Stimulated activated CD4-positive, alpha-beta T cell treated with anti-CD3 and anti-CD28 coated beads, Interleukin-12 subunit alpha, Interleukin-12 subunit beta, amount 100 ng/mL, for 48 hours (primary cell): ENCODE measurements around the gene FHAD1.
"Not testable (repeated sequence)": the region's sequence is repeated elsewhere in the genome, so short reads cannot be mapped to it uniquely, and the experiment has no call there.

Experiments used
- DNase-seq, 3 donors: peaks; one replicate each; pipeline ENCODE4 v3.0.0-alpha.2; 2020; ENCODE audit warnings: low read depth in 2 of 3, low spot score in 1 of 3

Gene FHAD1

DNA sequence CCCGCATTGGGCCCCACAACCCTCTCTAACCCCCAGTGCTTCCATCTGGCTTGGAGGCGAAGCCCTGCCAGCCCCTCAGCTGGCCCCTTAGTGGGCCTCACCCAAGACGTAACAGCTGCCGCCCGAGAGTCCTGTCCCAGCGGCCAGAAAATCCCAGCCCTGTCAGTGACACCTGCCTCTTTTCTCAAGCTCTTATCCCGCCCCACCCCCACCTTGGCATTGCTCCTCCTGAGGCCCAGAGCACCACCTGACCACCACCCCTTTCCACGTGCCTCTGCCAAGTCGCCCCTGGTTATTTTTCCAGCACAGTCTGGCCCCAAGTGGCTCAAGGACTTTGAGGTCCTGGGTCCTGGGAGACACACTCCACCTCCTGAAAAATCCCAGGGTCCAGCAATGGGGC is 185.3 kb downstream of the FHAD1 start:
- DNase-seq: no peak

DNA sequence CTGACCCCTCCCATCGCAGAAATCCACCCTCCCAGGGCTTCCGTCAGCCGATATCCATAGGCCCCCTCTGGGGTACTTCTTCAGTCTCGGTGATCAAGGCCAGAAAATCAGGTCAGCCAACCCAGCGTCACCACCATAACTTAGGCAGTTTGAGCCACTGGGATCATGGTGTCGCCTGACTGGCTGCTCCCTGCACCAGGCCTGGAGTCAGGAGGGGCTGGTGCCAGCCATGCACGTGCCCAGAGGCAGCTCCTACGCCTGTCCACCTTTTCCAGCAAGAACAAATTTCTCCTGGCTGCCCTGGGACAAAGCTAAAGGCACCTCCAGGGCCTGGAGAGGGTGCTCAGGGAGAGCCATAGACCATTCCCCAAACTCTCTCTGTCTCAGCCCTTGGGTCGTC is 186.4 kb downstream of the FHAD1 start:
- DNase-seq: no peak

DNA sequence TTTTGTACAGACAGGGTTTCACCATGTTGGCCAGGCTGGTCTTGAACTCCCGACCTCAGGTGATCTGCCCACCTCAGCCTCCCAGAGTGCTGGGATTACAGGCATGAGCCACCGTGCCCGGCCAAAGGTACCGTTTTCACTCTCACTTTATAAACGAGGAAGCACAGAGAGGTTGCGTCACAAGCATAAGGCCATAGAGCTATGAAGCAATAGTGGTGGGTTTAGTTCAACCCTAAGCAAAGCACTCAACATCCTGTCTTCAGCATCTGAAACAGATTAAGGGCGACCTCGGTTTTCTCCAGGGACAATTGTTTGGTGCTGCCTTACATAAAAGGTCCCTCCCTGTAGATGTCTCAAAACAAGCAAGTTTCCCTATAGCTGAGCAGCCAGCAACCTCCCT is 187.7 kb downstream of the FHAD1 start:
- not testable (repeated sequence) for DNase-seq

DNA sequence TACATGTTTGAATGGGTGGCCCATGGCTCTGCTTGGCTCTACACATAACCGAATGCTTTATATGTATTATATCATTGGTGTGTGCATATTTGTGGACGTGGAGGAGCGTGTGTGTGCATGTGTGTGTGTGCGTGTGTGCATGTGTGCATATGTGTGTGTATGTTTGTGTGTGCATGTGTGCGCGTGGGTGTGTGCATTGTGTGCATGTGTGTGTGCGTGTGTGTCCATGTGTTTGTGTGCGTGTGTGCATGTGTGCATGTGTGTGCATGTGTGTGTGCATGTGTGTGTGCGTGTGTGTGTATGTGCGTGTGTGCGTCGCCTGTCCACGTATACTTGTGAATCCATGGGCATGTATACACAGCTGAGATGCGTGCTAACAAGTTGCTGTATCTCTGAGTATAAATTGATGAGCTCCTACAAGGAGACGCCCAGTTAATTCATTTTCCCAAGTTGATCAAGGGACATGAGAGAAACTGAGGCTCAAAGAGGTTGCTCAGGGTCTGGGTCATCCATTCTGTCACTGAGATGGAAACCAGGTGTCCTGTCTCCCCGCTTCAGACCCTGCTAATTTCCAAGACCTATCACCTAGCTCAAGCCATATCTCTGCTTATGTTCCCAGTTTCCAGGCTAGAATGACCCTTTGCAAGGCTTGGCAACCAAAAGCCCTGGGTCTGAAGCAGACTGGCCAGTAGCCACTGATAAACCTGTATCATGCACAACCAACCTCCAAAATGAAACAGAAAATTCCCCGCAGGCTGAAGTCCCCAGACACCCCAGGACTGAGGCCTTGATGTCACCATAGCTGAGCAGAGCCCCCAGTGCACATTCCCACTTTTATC is 188.4 kb downstream of the FHAD1 start:
- no peak for DNase-seq

GRCh38 chr1:15436881-15437442 is 189.9 kb downstream of the FHAD1 start:
- DNase-seq: no peak

- no peak for DNase-seq
Measured at GRCh38 chr1:15439325-15439724, 192.3 kb downstream of the FHAD1 start.

DNA sequence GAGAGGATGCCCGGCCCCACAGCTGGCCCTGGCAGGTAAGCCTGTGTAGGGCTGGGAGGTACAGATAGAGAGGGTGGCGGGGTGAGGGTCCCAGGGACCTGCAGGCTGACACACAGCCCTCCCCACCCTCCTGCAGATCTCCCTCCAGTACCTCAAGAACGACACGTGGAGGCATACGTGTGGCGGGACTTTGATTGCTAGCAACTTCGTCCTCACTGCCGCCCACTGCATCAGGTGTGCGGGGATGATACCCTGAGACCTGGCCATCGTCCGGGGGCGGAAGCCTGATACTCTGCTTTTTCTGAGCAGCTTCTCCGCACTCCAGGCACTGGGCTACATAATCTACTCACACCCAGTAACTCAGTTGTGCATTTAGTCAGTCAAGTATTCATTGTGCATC is 193.3 kb downstream of the FHAD1 start:
- DNase-seq: no peak

- no peak for DNase-seq
Measured at GRCh38 chr1:15441247-15441646, 194.2 kb downstream of the FHAD1 start.

DNA sequence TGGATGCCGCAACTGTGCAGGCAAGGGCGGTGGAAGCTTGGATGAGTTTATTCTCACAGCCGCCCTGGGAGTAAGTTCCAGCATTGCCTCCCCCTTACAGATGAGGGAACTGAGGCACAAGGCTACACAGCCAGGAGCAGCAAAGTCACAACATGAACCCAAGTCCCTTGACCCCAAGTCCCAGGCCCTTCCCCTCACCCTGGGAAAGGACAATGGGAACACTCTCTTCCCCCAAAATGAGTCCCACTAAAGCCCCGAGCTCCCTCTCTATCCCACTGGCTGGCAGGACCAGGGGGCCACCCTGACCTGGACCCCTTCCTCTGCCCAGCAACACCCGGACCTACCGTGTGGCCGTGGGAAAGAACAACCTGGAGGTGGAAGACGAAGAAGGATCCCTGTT is 195.1 kb downstream of the FHAD1 start:
- no peak for DNase-seq

DNA sequence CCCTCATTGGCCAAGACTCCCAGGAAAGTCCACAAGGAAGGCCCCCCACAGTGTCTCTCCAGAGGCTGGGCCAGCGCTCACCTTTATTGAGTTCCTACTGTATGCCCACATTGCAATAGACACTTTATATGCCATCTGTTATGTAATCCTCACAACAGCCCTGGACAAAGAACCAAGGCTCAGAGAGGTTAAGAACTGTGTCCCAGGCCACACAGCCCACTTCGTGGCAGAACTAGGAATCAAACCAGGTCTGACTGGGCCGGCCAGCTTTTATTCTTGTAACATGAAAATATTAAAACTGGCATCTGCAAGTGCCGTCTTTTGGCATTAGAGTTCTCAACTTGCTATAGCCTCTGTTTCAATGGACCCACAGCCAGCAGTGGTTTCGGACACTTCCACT is 195.7 kb downstream of the FHAD1 start:
- no peak for DNase-seq

DNA sequence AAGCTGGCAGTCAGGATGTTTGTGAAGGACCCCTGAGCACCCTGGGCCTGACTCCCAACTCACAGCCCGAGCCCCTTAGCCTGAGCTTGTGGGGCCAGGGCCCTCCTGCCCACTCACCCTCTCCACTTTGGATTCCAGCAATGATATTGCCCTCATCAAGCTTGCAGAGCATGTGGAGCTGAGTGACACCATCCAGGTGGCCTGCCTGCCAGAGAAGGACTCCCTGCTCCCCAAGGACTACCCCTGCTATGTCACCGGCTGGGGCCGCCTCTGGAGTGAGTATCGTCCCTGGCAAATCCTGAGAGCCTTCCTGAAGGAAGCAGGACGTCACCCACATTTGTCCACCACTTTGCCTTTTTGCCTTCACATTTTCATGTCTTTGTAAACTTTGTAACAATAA is 196.3 kb downstream of the FHAD1 start:
- DNase-seq: no peak

DNA sequence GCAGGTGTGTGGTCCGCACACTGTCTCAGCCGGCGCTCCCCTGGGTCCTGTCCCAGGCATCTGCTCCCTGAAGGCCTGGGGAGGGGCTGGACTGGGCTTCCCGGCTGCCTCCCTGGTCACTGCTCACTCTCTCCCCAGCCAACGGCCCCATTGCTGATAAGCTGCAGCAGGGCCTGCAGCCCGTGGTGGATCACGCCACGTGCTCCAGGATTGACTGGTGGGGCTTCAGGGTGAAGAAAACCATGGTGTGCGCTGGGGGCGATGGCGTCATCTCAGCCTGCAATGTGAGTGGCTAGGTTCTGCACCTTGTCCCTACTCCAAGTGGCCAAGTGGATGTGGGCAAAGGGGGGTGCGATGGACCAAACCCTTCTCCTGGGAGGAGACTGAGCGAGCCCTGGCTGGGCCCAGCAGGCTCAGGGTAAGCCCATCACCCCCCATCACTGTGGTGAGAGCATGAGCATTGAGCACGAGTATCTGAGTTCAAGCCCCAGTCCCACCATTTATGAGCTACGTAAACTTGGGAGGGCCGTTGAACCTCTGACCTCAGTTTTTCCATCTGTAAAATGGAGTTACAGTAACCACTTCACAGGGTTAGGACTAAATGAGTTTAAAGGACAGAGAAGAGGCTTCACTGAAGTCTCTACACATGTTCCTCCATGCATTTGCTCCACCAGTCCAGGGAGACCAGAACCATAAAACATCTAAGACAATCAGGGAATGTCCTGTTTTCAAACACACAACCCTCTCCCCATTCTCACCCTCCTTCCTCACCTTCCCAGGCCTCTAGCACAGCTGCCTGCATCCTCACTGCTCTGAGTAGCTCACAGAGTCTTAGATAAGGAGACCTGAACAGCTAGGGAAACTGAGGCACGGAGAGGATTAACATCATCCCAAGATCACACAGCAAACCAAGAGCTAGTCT is 197.7 kb downstream of the FHAD1 start:
- no peak for DNase-seq

DNA sequence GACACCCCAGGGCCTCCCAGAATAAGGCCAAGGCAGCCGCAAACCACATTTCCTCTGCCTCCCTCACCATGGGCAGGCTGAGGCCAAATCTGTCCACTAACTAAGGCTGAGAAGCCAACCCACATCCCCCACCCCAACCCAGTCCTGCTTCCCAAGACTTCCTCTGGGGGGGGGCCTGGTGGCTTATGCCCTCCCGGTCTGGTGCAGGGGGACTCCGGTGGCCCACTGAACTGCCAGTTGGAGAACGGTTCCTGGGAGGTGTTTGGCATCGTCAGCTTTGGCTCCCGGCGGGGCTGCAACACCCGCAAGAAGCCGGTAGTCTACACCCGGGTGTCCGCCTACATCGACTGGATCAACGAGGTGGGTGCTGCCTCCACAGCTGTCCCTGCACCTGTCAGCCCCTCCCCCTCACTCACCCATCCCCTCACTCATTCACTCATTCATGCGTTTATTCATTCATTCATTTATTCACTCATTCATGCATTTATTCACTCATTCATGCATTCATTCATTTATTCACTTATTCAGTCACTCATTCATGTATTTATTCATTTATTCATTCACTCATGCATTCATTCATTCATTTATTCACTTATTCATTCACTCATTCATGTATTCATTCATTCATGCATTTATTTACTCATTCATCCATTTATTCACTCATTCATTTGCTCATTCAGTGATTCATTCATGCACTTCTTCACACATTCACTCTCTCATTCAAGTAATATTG is 198.5 kb downstream of the FHAD1 start:
- DNase-seq: no peak

- no peak for DNase-seq
Measured at GRCh38 chr1:15446212-15446611, 199.2 kb downstream of the FHAD1 start.
